Kidney tubule cell (primary cell): ENCODE results near the gene PLB1.
A peak's percentile ranks its signal among the peaks of the same experiment; 100 is the strongest.

Experiments used
- DNase-seq: peaks from one replicate; pipeline ENCODE4 v3.0.0-alpha.2; 2018; ENCODE audit warnings: low spot score

The PLB1 gene

DNA sequence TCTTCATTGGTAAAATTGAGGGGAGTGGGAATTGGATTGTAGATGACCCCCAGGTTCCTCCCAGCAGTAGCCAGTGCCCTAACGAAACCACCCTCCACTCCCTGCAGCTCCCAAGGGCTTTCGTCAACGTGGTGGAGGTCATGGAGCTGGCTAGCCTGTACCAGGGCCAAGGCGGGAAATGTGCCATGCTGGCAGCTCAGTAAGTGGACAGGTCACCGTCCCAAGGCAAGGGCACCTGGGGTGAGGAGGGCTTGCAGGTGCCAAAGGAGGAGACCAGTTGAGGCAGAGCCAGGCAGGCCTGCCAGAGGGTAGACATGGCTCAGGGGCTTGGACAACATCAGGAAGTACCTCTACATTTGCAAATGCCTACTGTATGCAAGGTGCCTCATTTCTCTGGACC lies 133.1 kb downstream of the PLB1 start:
- DNase-seq: no peak

DNA sequence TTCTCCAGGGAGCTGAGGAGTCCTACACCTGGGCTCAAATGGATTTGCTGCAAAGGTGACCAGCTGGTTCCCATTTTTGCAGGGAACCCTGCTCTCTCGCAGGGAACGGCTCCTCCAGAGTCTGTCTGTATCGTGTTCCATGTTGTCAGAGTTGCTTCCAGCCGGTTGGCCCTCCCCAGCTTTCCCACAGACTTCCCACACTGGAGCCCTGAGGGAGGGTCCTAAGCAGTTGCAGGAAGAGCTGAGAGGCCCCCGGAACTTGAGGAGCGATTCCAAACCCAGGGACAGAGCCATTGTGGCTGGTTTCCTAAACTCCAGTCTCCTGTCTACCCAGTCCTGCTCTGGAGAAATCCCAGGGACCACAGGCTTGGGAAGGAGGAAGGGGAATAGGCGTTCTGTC lies 134.1 kb downstream of the PLB1 start:
- DNase-seq: no peak

GRCh38 chr2:28630341-28630740 lies 134.5 kb downstream of the PLB1 start:
- no peak for DNase-seq

GRCh38 chr2:28631514-28632206 lies 135.8 kb downstream of the PLB1 start:
- no peak for DNase-seq

- no peak for DNase-seq
These were observed 136.9 kb downstream of the PLB1 start for GRCh38 chr2:28632791-28633190.

GRCh38 chr2:28633204-28633603 lies 137.3 kb downstream of the PLB1 start:
- DNase-seq: no peak

DNA sequence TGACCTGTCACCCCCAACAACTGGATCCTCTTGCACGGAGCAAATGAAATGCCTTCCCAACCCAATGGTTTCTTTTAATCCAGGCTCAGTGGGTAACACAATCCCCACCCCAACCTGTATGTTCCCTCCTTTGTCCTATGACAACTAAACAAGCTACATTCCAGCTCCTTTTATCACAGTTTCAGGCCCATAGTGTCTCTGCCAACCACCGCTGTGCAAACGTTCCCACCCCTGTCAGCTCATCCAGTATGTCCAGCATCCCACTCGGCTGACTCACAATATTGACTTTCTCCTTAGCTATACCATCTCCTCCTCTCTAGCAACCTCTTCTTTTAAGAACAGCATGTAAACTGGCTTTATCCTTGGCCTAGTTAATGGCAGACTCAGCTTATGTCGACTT lies 137.9 kb downstream of the PLB1 start:
- DNase-seq: peak; percentile 89

DNA sequence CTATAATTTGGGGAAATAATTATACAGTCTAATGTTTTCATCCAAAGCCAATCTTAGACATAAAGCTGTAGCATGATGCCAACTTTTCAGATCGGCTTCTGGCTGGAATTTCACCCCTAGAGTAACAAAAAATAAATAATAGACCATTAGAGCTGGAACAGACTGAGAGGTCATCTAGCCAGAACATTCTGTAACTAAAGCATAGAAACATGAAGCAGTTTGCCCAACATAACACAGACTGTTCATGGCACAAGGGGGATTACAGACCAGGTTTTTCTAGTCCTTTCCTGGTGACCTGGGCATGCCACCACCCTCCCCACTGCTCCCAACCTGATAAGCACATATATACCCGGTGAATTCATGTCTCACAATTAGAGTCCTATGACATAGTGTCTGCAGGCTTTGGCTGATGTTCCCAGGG lies 139.3 kb downstream of the PLB1 start:
- DNase-seq: peak; percentile 30

DNA sequence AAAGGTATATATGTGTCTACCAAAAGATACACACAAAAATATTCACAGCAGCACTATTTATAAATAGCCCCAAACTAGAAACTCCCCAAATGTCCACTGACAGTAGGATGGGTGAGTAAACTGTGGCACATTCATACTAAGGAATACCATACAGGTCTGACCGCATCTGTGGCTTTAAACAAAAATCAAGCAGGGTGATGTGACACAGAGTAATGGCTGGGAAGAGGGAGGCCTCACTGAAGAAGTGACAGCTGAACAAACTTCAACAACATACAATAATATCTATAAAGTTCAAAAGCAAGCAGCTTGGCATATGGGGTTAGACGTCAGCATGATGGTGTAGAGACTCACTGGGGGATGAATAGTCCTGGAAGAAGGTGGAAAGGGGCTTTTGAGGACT lies 140.6 kb downstream of the PLB1 start:
- DNase-seq: no peak

- peak; percentile 38 for DNase-seq
These were observed 141.5 kb downstream of the PLB1 start for GRCh38 chr2:28637066-28638047.

GRCh38 chr2:28638102-28638501 lies 142.2 kb downstream of the PLB1 start:
- DNase-seq: no peak

DNA sequence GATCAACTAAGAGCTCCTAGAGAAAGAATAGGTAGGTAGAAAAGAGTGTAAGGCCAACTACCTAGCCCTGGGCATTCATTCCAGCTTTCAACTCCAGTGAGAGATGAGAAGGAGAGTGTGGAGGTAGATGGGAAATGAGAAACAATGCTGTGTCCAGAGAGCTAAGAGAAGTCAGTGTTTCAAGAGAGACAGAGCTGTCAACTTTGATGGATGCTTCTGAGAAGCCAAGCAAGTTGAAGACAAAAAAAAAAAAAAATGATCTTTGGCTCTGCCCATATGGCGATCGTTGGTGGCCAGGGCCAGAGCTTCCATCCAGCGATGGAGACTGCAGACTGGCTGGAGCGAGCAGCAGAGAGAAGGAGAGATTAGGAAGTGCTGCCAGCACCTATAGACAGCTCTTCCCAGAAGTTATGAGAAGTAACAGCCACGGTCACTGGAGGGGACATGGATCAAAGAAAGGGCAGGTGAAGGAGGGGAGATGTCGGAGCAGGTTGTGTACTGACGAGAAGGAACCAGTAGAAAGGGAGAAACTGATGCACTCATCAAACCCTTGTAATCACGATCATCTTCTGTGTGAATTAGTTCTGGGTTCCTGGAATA lies 143.3 kb downstream of the PLB1 start:
- no peak for DNase-seq

- peak; percentile 96 for DNase-seq
These were observed 144.0 kb downstream of the PLB1 start for GRCh38 chr2:28639836-28640235.

DNA sequence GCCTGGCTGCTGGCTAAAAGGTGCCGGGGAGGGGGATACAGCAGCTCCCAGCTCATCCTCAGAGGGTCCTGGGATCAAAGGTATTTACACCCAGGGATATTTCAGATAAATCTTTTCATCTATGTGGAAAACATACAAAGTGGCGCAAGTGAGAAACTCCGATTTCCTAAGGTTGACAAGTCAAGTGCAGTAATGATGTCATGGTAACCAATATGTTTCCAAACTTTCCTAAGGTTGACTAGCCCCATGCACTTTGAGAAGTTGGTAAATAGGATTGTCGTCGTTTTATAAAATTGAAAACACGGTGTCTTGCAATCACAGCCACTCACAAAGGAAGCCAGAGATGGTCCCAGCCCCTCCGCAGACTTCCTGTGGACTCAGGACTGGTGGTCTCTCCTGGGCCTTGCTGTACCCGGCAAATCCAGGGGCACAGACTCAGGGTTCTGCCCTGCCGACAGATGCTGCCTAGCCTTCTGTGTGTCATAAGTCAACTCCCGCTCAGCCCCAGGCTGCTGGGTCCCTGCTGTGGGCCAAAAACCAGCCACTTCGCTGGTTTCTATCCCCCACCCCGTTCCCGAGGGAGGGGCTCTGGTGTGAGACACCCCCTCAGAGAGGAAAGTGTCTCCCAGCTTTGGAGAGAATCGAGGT lies 144.5 kb downstream of the PLB1 start:
- DNase-seq: peak; percentile 22

DNA sequence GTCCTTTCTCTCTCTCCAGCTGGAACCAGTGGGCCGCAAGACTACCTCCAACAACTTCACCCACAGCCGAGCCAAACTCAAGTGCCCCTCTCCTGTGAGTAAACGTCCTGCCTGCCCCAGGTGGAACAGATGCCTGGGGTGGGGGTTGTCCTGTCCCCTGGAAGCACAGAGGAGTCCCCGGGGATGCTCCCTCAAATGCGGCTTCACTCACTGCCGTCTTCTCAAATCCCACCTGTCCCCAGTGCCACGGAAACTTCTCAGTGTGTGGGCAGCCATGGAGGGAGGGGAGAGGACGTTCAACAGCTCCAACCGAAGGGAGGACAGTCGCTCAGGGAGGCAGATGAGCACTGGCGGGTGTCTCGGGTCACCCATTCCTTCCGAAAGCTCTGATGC lies 145.0 kb downstream of the PLB1 start:
- no peak for DNase-seq

- no peak for DNase-seq
These were observed 146.9 kb downstream of the PLB1 start for GRCh38 chr2:28642796-28643195.

DNA sequence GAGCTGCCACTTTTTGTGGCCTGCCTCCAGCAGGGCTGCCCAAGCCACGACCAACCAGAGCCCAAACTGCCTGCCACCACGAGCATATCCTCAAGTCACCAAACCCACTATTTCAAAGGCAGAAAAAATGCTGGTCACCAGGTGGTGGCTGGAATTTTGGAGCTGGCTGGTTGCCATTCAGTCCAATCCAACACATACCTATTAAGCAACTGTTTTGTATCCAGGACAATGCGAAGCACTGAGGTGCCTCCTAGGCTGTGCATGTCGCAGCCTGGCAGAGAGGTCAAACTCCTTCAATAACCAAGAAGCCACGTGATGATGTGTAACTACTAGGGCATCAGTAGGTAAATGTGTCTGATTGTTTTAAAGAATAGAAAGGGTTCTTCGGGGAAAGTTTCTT lies 147.5 kb downstream of the PLB1 start:
- peak; percentile 74 for DNase-seq

GRCh38 chr2:28643911-28644334 lies 148.1 kb downstream of the PLB1 start:
- peak; percentile 26 for DNase-seq

DNA sequence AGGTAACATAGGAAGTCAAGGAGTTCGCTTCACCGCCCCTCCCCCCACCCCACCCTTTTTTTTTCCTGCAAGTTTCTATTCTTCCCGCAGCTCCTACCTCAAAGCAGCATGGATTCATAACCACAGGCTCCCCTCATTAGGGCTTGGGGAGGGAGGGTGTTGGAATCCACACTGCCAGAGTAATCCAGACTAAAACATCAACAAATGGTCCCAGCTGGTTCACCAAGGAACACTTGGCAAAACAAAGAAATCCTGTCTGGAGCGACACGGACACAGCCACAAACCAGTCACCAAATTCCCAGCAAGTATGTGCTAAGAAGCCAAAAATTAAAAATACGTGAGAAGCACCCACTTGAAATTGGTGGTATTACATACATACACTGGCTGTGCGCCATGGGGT lies 148.9 kb downstream of the PLB1 start:
- DNase-seq: no peak

GRCh38 chr2:28645553-28645952 lies 149.7 kb downstream of the PLB1 start:
- no peak for DNase-seq

GRCh38 chr2:28647682-28648081 lies 151.8 kb downstream of the PLB1 start:
- DNase-seq: no peak

GRCh38 chr2:28648147-28648546 lies 152.3 kb downstream of the PLB1 start:
- no peak for DNase-seq
